Measurements from ENCODE around the gene SEMA3A. TPM values are rescaled to one million over a fixed set of nuclear protein-coding genes. Genes with fewer than 3 reads are reported as not detected.

SEMA3A gene
- total RNA-seq, 1 experiment from 2014 or later, result 29.2 TPM

- H3K4me1 ChIP-seq (replicated peaks), result peaks cover 14% of the 10 kb centered on the region
- H3K27me3 ChIP-seq (replicated peaks), result no peaks in the 10 kb centered on the region
- H3K27ac ChIP-seq, result no peak overlapping the region
- DNase-seq (ENCODE audit: low read depth in 1 of 2, low spot score in 2 of 2), result no peak
- no peaks in the 10 kb centered on the region; the same call in 1 of the 2 replicates for H3K36me3 ChIP-seq
- no peaks in the 10 kb centered on the region for H3K9me3 ChIP-seq (replicated peaks)
- no peak overlapping the region for H3K4me3 ChIP-seq
These were observed 57.8 kb downstream of the SEMA3A start for GRCh38 chr7:84136809-84137208.

- Histone ChIP-seq H3K4me1 (replicated peaks) (peaks cover 14% of the 10 kb centered on the region), H3K36me3 (no peaks in the 10 kb centered on the region; the same call in 1 of the 2 replicates), H3K27me3 (replicated peaks) (no peaks in the 10 kb centered on the region), H3K9me3 (replicated peaks) (no peaks in the 10 kb centered on the region), H3K4me3 (no peak overlapping the region), H3K27ac (no peak overlapping the region)
- no peak for DNase-seq (ENCODE audit: low read depth in 1 of 2, low spot score in 2 of 2)
These were observed 58.3 kb downstream of the SEMA3A start for GRCh38 chr7:84136336-84136735.

- DNase-seq (ENCODE audit: low read depth in 1 of 2, low spot score in 2 of 2), result no peak
- no peak overlapping the region for H3K4me3 ChIP-seq
These were observed 60.4 kb downstream of the SEMA3A start for GRCh38 chr7:84134169-84134568.

GRCh38 chr7:84125654-84126053, 68.9 kb downstream of the SEMA3A start:
- H3K4me1 ChIP-seq (replicated peaks), result peaks cover 9% of the 10 kb centered on the region
- no peak for DNase-seq (ENCODE audit: low read depth in 1 of 2, low spot score in 2 of 2)
- H3K9me3 ChIP-seq (replicated peaks), result no peaks in the 10 kb centered on the region
- no peak overlapping the region for H3K4me3 ChIP-seq
- H3K27me3 ChIP-seq (replicated peaks), result no peaks in the 10 kb centered on the region
- H3K36me3 ChIP-seq, result no peaks in the 10 kb centered on the region
- no peak overlapping the region for H3K27ac ChIP-seq

More at GRCh38 chr7:84134169-84134568, 60.4 kb downstream of the SEMA3A start:
- H3K27me3 ChIP-seq (replicated peaks), result no peaks in the 10 kb centered on the region
- no peaks in the 10 kb centered on the region; the same call in 1 of the 2 replicates for H3K36me3 ChIP-seq
- no peak overlapping the region for H3K27ac ChIP-seq
- H3K9me3 ChIP-seq (replicated peaks), result no peaks in the 10 kb centered on the region
- H3K4me1 ChIP-seq (replicated peaks), result peaks cover 4% of the 10 kb centered on the region

- Histone ChIP-seq H3K27ac (peak overlapping the region; percentile 60), H3K4me3 (peak overlapping the region; percentile 21), H3K4me1 (replicated peaks) (peaks cover 9% of the 10 kb centered on the region), H3K27me3 (replicated peaks) (no peaks in the 10 kb centered on the region), H3K36me3 (no peaks in the 10 kb centered on the region), H3K9me3 (replicated peaks) (no peaks in the 10 kb centered on the region)
- peak in 1 of 2 experiments; percentile 62 for DNase-seq (ENCODE audit: low read depth in 1 of 2, low spot score in 2 of 2)
These were observed 70.5 kb downstream of the SEMA3A start for GRCh38 chr7:84123965-84124547.

- Histone ChIP-seq H3K4me3 (no peak overlapping the region), H3K9me3 (replicated peaks) (no peaks in the 10 kb centered on the region), H3K27me3 (replicated peaks) (no peaks in the 10 kb centered on the region), H3K36me3 (no peaks in the 10 kb centered on the region), H3K27ac (no peak overlapping the region), H3K4me1 (replicated peaks) (peaks cover 9% of the 10 kb centered on the region)
- DNase-seq (ENCODE audit: low read depth in 1 of 2, low spot score in 2 of 2), result no peak
These were observed 71.8 kb downstream of the SEMA3A start for GRCh38 chr7:84122582-84123360.

GRCh38 chr7:84117304-84117703, 77.3 kb downstream of the SEMA3A start:
- no peaks in the 10 kb centered on the region for H3K36me3 ChIP-seq
- no peak overlapping the region for H3K4me3 ChIP-seq
- H3K27ac ChIP-seq, result no peak overlapping the region
- H3K4me1 ChIP-seq (replicated peaks), result peaks cover 21% of the 10 kb centered on the region
- no peak for DNase-seq (ENCODE audit: low read depth in 1 of 2, low spot score in 2 of 2)
- no peaks in the 10 kb centered on the region for H3K27me3 ChIP-seq (replicated peaks)
- no peaks in the 10 kb centered on the region for H3K9me3 ChIP-seq (replicated peaks)

GRCh38 chr7:84113906-84114850, 80.4 kb downstream of the SEMA3A start:
- peaks cover 37% of the 10 kb centered on the region for H3K4me1 ChIP-seq (replicated peaks)
- no peaks in the 10 kb centered on the region for H3K9me3 ChIP-seq (replicated peaks)
- no peaks in the 10 kb centered on the region; the same call in 1 of the 2 replicates for H3K36me3 ChIP-seq
- no peaks in the 10 kb centered on the region for H3K27me3 ChIP-seq (replicated peaks)
- H3K4me3 ChIP-seq, result no peak overlapping the region
- peak overlapping the region; percentile 53 for H3K27ac ChIP-seq
- no peak for DNase-seq (ENCODE audit: low read depth in 1 of 2, low spot score in 2 of 2)

GRCh38 chr7:84113286-84113685, 81.3 kb downstream of the SEMA3A start:
- peak overlapping the region; percentile 53 for H3K27ac ChIP-seq
- no peaks in the 10 kb centered on the region for H3K27me3 ChIP-seq (replicated peaks)
- no peaks in the 10 kb centered on the region for H3K9me3 ChIP-seq (replicated peaks)
- peaks cover 37% of the 10 kb centered on the region for H3K4me1 ChIP-seq (replicated peaks)
- no peak for DNase-seq (ENCODE audit: low read depth in 1 of 2, low spot score in 2 of 2)
- no peak overlapping the region for H3K4me3 ChIP-seq
- H3K36me3 ChIP-seq, result no peaks in the 10 kb centered on the region; the same call in 1 of the 2 replicates

- Histone ChIP-seq H3K4me3 (no peak overlapping the region), H3K9me3 (replicated peaks) (no peaks in the 10 kb centered on the region), H3K27me3 (replicated peaks) (no peaks in the 10 kb centered on the region), H3K27ac (peak overlapping the region; percentile 53), H3K36me3 (no peaks in the 10 kb centered on the region; the same call in 1 of the 2 replicates), H3K4me1 (replicated peaks) (peaks cover 37% of the 10 kb centered on the region)
- no peak for DNase-seq (ENCODE audit: low read depth in 1 of 2, low spot score in 2 of 2)
These were observed 81.8 kb downstream of the SEMA3A start for GRCh38 chr7:84112771-84113170.

GRCh38 chr7:84111842-84112241, 82.7 kb downstream of the SEMA3A start:
- no peaks in the 10 kb centered on the region for H3K27me3 ChIP-seq (replicated peaks)
- no peaks in the 10 kb centered on the region for H3K9me3 ChIP-seq (replicated peaks)
- H3K36me3 ChIP-seq, result no peaks in the 10 kb centered on the region; the same call in 1 of the 2 replicates
- H3K4me3 ChIP-seq, result no peak overlapping the region
- H3K27ac ChIP-seq, result no peak overlapping the region
- no peak for DNase-seq (ENCODE audit: low read depth in 1 of 2, low spot score in 2 of 2)
- H3K4me1 ChIP-seq (replicated peaks), result peaks cover 37% of the 10 kb centered on the region

- Histone ChIP-seq H3K27ac (no peak overlapping the region), H3K36me3 (no peaks in the 10 kb centered on the region; the same call in 1 of the 2 replicates), H3K9me3 (replicated peaks) (no peaks in the 10 kb centered on the region), H3K4me3 (no peak overlapping the region), H3K4me1 (replicated peaks) (peaks cover 40% of the 10 kb centered on the region), H3K27me3 (replicated peaks) (no peaks in the 10 kb centered on the region)
- no peak for DNase-seq (ENCODE audit: low read depth in 1 of 2, low spot score in 2 of 2)
These were observed 84.2 kb downstream of the SEMA3A start for GRCh38 chr7:84110400-84110799.

- Histone ChIP-seq H3K4me1 (replicated peaks) (peaks cover 33% of the 10 kb centered on the region), H3K9me3 (replicated peaks) (no peaks in the 10 kb centered on the region), H3K27ac (no peak overlapping the region), H3K36me3 (peaks cover 3% of the 10 kb centered on the region), H3K4me3 (no peak overlapping the region), H3K27me3 (replicated peaks) (no peaks in the 10 kb centered on the region)
- DNase-seq (ENCODE audit: low read depth in 1 of 2, low spot score in 2 of 2), result no peak
These were observed 85.8 kb downstream of the SEMA3A start for GRCh38 chr7:84108787-84109186.

All from SJSA1 (cell line).